Activated CD8-positive, alpha-beta T cell treated with anti-CD3 and anti-CD28 coated beads for 36 hours (primary cell): ENCODE data around the gene PTPRD. TPM values are rescaled to one million over a fixed set of nuclear protein-coding genes. Genes with fewer than 3 reads are reported as not detected.

Experiments
- ATAC-seq: fragments of 200-7000 bp; cut with Tn5 transposase; one replicate; pipeline ENCODE4 v1.10.0; 2021; ENCODE audit warnings: mild to moderate bottlenecking, moderate library complexity
- CTCF ChIA-PET: fragments of 350-600 bp; sonication (Branson Sonifier 250); formaldehyde crosslinking; loops from one replicate; lab custom pipeline; 2021; ENCODE audit warnings: antibody characterized with exemption; lab: Charles Lee
- POLR2A ChIA-PET: fragments of 350-600 bp; sonication (Branson Sonifier 250); formaldehyde crosslinking; loops from one replicate; lab custom pipeline; 2021; ENCODE audit warnings: antibody characterized with exemption; lab: Charles Lee
- DNase-seq: peaks from one replicate; pipeline ENCODE4 v3.0.0-alpha.2; 2020
- H3K27ac Mint-ChIP-seq: one replicate; pipeline ENCODE4 v1.8.0; 2021; ENCODE audit warnings: mild to moderate bottlenecking, mixed read lengths
- H3K27me3 Mint-ChIP-seq: one replicate; pipeline ENCODE4 v1.8.0; 2021; ENCODE audit warnings: mixed read lengths
- H3K36me3 Mint-ChIP-seq: one replicate; pipeline ENCODE4 v1.8.0; 2021; ENCODE audit warnings: low read depth, mixed read lengths
- H3K4me1 Mint-ChIP-seq: one replicate; pipeline ENCODE4 v1.8.0; 2021; ENCODE audit warnings: low read depth, mixed read lengths
- H3K4me3 Mint-ChIP-seq: one replicate; pipeline ENCODE4 v1.8.0; 2021; ENCODE audit warnings: mild to moderate bottlenecking, moderate library complexity, mixed read lengths
- H3K9me3 Mint-ChIP-seq: one replicate; pipeline ENCODE4 v1.8.0; 2021; ENCODE audit warnings: mixed read lengths
- CTCF ChIP-seq: fragments of 200-600 bp; IDR thresholded peaks from one replicate; pipeline ENCODE4 v1.8.0; 2022; ENCODE audit warnings: antibody characterized with exemption, mild to moderate bottlenecking
- intact Hi-C: fragments of 100-400 bp; cut with micrococcal nuclease; formaldehyde crosslinking; loops from one replicate; pipeline ENCODE4 v1.10.0; 2022
- total RNA-seq, 2 experiments: library from RNA; stranded (reverse); gene quantifications; one replicate each; pipeline ENCODE4 v1.2.3, GENCODE V29; 2021

Gene PTPRD
- total RNA-seq, 2 experiments from 2014 or later, result not detected

DNA sequence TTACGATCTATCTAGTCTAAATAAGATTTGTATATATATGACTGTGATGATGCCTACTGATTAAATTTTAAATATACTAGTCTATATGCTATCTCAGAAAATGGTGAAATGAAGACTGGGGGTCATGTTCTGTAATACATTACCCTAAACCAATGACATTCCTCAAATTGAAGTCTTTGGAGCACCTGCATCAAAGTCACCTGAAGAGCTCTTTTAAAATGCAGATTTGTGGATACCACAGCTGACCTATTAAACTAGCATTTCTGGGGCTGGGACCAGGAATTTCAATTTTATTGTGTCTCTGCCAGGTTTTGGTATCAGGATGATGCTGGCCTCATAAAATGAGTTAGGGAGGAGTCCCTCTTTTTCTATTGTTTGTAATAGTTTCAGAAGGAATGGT, 2181.3 kb downstream of the PTPRD start:
- ChIA-PET POLR2A (no interaction called here), CTCF (interaction anchor here (2.2 kb wide), 1 partner anchor 13 kb away, joined by 5 read pairs; no protein-coding TSS in a partner anchor)
- peaks cover 29% of the 10 kb centered on the region for H3K4me1 Mint-ChIP-seq
- H3K27ac Mint-ChIP-seq, result no peak overlapping the region
- H3K9me3 Mint-ChIP-seq, result no peaks in the 10 kb centered on the region
- ATAC-seq, result no peak
- intact Hi-C loops, result no loop called here
- H3K27me3 Mint-ChIP-seq, result peaks cover 2% of the 10 kb centered on the region
- no peak overlapping the region for H3K4me3 Mint-ChIP-seq
- no peaks in the 10 kb centered on the region for H3K36me3 Mint-ChIP-seq
- no peak for TF ChIP-seq CTCF
- DNase-seq, result no peak

- no peak overlapping the region for H3K4me3 Mint-ChIP-seq
- intact Hi-C loops, result no loop called here
- CTCF ChIA-PET, result interaction anchor here (2.2 kb wide), 1 partner anchor 13 kb away, joined by 5 read pairs; no protein-coding TSS in a partner anchor
- H3K36me3 Mint-ChIP-seq, result no peaks in the 10 kb centered on the region
- no peak for DNase-seq
- peaks cover 2% of the 10 kb centered on the region for H3K27me3 Mint-ChIP-seq
- POLR2A ChIA-PET, result no interaction called here
- no peaks in the 10 kb centered on the region for H3K9me3 Mint-ChIP-seq
- ATAC-seq, result peak; percentile 67
- TF ChIP-seq CTCF, result no peak
- peak overlapping the region; percentile 31 for H3K27ac Mint-ChIP-seq
- peaks cover 29% of the 10 kb centered on the region for H3K4me1 Mint-ChIP-seq
These were observed 2181.9 kb downstream of the PTPRD start for GRCh38 chr9:8430945-8431344.

DNA sequence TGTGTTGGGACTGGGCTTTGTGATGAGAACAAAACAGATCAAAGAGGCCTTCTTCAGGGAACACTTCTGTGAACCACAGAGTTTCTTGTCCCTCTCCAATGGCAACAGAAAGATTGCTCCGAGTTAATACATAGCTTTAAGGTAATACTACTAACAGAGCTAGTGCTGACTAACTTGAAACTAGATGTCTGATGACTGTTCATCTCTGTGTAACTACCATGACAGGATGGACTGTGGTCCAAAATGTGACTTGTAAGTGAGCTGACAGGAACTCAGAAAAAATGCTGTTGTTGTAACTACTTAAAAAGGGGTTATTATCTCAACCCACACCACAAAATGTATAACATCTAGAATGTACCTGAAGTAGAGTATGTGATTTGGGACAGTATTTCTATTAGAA, 2183.0 kb downstream of the PTPRD start:
- Mint-ChIP-seq H3K36me3 (no peaks in the 10 kb centered on the region), H3K27ac (peak overlapping the region; percentile 26), H3K9me3 (no peaks in the 10 kb centered on the region), H3K27me3 (peaks cover 2% of the 10 kb centered on the region), H3K4me3 (no peak overlapping the region), H3K4me1 (peaks cover 29% of the 10 kb centered on the region)
- ChIA-PET POLR2A (interaction anchor here (0.9 kb wide), 1 partner anchor 54 kb away, joined by 4 read pairs; no protein-coding TSS in a partner anchor), CTCF (interaction anchor here (2.2 kb wide), 1 partner anchor 11 kb away, joined by 5 read pairs; no protein-coding TSS in a partner anchor)
- peak; percentile 69 for ATAC-seq
- DNase-seq, result no peak
- intact Hi-C loops, result no loop called here
- TF ChIP-seq CTCF, result no peak

DNA sequence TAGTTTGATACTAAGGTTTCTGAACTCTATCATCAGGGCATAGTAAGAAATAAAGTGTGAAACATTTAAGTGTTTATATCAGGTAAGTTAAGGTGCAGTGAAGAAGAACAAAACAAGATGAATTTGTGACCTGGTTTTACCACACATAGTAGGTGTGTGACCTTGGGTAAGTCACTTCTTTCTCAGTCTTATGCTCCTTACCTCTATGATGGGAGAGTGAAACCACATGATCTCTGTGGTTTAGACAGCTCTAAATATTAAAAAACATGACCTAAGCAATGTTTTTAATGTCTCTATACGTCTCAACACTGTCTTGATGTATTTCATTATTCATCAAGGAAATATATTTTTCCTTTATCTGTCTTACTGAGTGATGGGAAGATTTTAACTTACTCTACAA, 2183.6 kb downstream of the PTPRD start:
- H3K27ac Mint-ChIP-seq, result no peak overlapping the region
- TF ChIP-seq CTCF, result no peak
- no peaks in the 10 kb centered on the region for H3K9me3 Mint-ChIP-seq
- peaks cover 29% of the 10 kb centered on the region for H3K4me1 Mint-ChIP-seq
- no peak overlapping the region for H3K4me3 Mint-ChIP-seq
- peak; percentile 36 for ATAC-seq
- H3K27me3 Mint-ChIP-seq, result peaks cover 2% of the 10 kb centered on the region
- intact Hi-C loops, result no loop called here
- CTCF ChIA-PET, result no interaction called here
- POLR2A ChIA-PET, result no interaction called here
- no peaks in the 10 kb centered on the region for H3K36me3 Mint-ChIP-seq
- no peak for DNase-seq

- Mint-ChIP-seq H3K4me1 (peaks cover 29% of the 10 kb centered on the region), H3K9me3 (no peaks in the 10 kb centered on the region), H3K27me3 (peaks cover 2% of the 10 kb centered on the region), H3K4me3 (no peak overlapping the region), H3K36me3 (no peaks in the 10 kb centered on the region), H3K27ac (peak overlapping the region; percentile 43)
- DNase-seq (no peak), ATAC-seq (no peak)
- intact Hi-C loops, result no loop called here
- CTCF ChIA-PET, result no interaction called here
- no peak for TF ChIP-seq CTCF
- POLR2A ChIA-PET, result no interaction called here
These were observed 2184.4 kb downstream of the PTPRD start for GRCh38 chr9:8428389-8428788.
